Femur (tissue), 1 donor: ENCODE results near the gene RFNG.

Source experiments
- DNase-seq: peaks from one replicate; pipeline ENCODE4 v3.0.0-alpha.2; 2017

Gene RFNG

GRCh38 chr17:82012640-82013295 is 38.8 kb downstream of the RFNG start:
- DNase-seq, result no peak

- DNase-seq, result no peak
Measured at GRCh38 chr17:82012261-82012639, 39.4 kb downstream of the RFNG start.

DNA sequence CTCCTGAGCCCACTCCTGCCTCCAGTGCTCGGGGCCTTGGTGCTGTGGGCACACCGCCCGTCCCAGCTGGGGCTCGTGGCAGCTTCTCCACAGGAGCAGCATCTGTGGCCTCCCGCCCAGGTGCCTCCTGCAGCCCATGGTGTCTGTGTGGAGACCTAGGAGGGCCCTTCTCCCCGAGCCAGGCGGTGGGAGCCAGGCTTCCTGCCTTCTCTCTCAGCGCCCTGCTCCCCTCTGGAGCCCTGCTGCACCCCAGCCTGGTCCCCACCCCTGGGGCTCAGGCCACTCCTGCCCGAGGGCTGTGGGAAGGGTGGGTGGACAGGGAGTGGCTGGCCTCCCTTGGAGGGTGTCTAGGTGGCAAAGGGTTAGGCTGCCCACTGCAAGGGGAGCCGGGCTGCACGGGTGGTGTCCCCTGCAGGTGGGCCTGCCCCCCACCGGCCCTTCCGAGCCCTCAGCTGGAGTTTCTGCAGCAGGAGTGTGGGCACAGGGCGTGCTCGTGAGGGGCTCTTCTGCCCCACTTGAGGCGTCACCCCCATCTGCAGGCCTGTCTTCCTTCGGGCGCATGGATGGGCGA is 39.9 kb downstream of the RFNG start:
- DNase-seq, result no peak

GRCh38 chr17:82010575-82011525 is 40.8 kb downstream of the RFNG start:
- no peak for DNase-seq

- no peak for DNase-seq
Measured at GRCh38 chr17:82009413-82009812, 42.2 kb downstream of the RFNG start.

DNA sequence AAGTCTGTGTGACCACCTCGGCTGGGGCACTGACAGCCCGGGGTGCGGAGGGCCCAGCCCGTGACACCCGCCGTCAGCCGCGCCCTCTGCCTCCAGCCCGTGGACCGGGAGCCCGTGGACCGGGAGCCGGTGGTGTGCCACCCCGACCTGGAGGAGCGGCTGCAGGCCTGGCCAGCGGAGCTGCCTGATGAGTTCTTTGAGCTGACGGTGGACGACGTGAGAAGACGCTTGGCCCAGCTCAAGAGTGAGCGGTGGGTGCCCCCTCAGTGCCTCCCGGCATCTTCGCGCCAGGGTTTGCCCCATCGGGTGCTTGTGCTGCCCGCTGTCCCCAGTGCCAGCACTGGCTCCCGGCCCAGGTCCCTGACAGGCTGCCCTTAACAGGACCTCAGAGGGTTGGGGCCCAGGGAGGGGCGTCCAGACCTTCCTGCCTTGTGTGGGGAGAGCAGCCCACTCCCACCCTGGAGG is 42.6 kb downstream of the RFNG start:
- no peak for DNase-seq

DNA sequence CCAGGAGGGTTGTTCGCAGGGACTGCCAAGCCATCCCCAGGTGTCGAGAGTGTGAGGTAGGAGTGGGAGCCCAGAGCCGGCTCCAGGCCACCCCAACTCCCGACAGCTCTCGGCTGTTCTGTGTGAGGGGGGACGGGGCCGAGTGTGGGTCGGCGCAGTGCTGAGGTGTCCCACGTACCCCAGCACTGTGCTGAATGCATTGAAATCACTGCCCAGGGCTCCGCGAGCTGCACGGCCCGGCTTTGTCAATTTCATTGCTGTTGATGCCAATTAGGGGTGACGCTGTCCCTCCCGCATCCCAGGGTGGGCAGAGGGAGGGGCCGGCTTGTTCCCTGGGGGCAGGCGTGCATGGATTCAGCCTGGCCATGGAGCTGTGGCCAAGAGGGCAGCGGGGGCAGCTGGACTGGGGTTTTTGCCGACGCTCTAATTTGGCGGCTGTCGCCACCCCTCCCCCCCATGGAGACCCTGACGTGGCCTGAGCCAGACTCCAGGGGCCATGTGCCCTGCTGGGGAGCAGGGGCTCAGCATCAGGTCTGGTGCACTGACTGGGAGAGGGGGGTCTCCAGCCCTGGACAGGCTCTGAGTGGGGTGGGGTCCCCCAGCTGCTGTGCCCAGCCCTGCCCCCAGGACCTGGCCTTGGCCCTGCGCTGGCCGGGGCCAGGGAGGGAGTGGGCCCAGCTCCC is 43.2 kb downstream of the RFNG start:
- no peak for DNase-seq

- no peak for DNase-seq
Measured at GRCh38 chr17:82007495-82008257, 43.9 kb downstream of the RFNG start.

GRCh38 chr17:82007228-82007494 is 44.5 kb downstream of the RFNG start:
- no peak for DNase-seq

- no peak for DNase-seq
Measured at GRCh38 chr17:82006468-82007227, 45.0 kb downstream of the RFNG start.

- no peak for DNase-seq
Measured at GRCh38 chr17:82005701-82006348, 45.8 kb downstream of the RFNG start.

GRCh38 chr17:82004517-82005455 is 46.8 kb downstream of the RFNG start:
- DNase-seq, result no peak

GRCh38 chr17:82003411-82004381 is 47.9 kb downstream of the RFNG start:
- DNase-seq, result peak; percentile 83

- DNase-seq, result no peak
Measured at GRCh38 chr17:82001571-82002056, 50.0 kb downstream of the RFNG start.

- no peak for DNase-seq
Measured at GRCh38 chr17:82000803-82001570, 50.6 kb downstream of the RFNG start.

GRCh38 chr17:81999976-82000802 is 51.4 kb downstream of the RFNG start:
- no peak for DNase-seq

GRCh38 chr17:81999587-81999975 is 52.0 kb downstream of the RFNG start:
- DNase-seq, result no peak
